NCI-H1930 (cell line): ENCODE data around the gene ZNF775.

Experiments used
- DNase-seq, 2 experiments: peaks; one replicate each; lab custom pipeline; 2025; lab: John Stamatoyannopoulos, UW

The ZNF775 gene

GRCh38 chr7:150346922-150347321, 32.2 kb upstream of the ZNF775 start:
- no peak for DNase-seq

GRCh38 chr7:150351587-150352194, 27.4 kb upstream of the ZNF775 start:
- DNase-seq, result no peak

GRCh38 chr7:150355666-150356059, 23.5 kb upstream of the ZNF775 start:
- DNase-seq, result no peak

- DNase-seq, result peak; percentile 23 to 29
Measured at GRCh38 chr7:150356265-150356897, 22.7 kb upstream of the ZNF775 start.

GRCh38 chr7:150357270-150357669, 21.9 kb upstream of the ZNF775 start:
- DNase-seq, result no peak

GRCh38 chr7:150357771-150358427, 21.2 kb upstream of the ZNF775 start:
- no peak for DNase-seq

GRCh38 chr7:150358433-150358832, 20.7 kb upstream of the ZNF775 start:
- DNase-seq, result no peak

- DNase-seq, result no peak
Measured at GRCh38 chr7:150358988-150359621, 20.0 kb upstream of the ZNF775 start.

- DNase-seq, result no peak
Measured at GRCh38 chr7:150359622-150360362, 19.3 kb upstream of the ZNF775 start.

GRCh38 chr7:150360363-150361058, 18.6 kb upstream of the ZNF775 start:
- no peak for DNase-seq

- DNase-seq, result no peak
Measured at GRCh38 chr7:150361402-150361801, 17.7 kb upstream of the ZNF775 start.

GRCh38 chr7:150361807-150362621, 17.1 kb upstream of the ZNF775 start:
- DNase-seq, result no peak

- DNase-seq, result no peak
Measured at GRCh38 chr7:150363370-150363769, 15.8 kb upstream of the ZNF775 start.

- DNase-seq, result no peak
Measured at GRCh38 chr7:150363872-150364271, 15.3 kb upstream of the ZNF775 start.

- no peak for DNase-seq
Measured at GRCh38 chr7:150365194-150365593, 13.9 kb upstream of the ZNF775 start.

- DNase-seq, result no peak
Measured at GRCh38 chr7:150365673-150366398, 13.3 kb upstream of the ZNF775 start.

GRCh38 chr7:150367677-150368095, 11.4 kb upstream of the ZNF775 start:
- DNase-seq, result peak in 1 of 2 experiments; percentile 73

- peak; percentile 84 to 88 for DNase-seq
Measured at GRCh38 chr7:150368096-150368883, 10.8 kb upstream of the ZNF775 start, which contains the start of gene REPIN1. Gene REPIN1 (plus strand): TSS chr7:150368822. CDS start chr7:150369712, 890 bp downstream.
